HG03108 (cell line): ENCODE measurements around the gene EML1.

Source experiments
- ATAC-seq: cut with Tn5 transposase; IDR thresholded peaks from one replicate; pipeline ENCODE4 v1.9.1; 2021; ENCODE audit warnings: moderate library complexity; ENCODE audit not compliant: unreplicated experiment

The EML1 gene

DNA sequence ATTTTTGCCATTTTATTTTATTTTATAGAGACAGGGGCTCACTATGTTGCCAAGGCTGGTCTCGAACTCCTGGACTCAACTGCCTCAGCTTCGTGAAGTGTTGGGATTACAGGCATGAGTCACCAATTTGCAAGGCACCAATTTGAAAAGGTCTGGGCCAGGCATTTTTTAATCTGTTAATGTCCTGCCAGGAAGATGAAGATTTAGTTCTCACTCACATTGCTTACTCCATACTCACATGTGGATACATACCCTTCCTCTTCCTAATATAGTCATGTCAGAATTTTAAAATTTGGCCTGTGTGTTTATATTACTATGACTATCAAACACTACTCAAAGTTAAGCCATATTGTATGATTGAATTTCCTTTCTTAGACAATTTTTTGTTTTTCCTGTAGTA is 15.3 kb upstream of the EML1 start:
- no peak for ATAC-seq

DNA sequence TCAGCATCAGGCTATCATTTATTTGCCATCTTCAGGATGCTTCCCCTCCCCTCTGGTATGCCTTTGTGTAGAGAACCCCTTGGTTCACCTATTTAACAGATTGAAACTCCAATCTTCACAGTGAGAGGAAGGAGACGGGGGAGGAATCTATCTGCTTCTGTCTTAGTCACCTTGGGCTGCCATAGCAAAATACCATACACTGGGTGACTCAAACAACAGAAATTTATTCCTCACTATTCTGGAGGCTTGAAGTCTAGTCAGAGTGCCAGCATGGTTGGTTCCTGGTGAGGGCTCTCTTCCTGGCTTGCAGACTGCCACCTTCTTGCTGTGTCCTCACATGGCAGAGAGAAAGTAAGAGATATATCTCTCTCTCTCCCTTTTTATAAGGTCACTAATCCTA is 13.5 kb upstream of the EML1 start:
- ATAC-seq = no peak

- ATAC-seq = no peak
Measured at GRCh38 chr14:99780690-99781089, 12.5 kb upstream of the EML1 start.

- no peak for ATAC-seq
Measured at GRCh38 chr14:99781091-99781490, 12.1 kb upstream of the EML1 start.

DNA sequence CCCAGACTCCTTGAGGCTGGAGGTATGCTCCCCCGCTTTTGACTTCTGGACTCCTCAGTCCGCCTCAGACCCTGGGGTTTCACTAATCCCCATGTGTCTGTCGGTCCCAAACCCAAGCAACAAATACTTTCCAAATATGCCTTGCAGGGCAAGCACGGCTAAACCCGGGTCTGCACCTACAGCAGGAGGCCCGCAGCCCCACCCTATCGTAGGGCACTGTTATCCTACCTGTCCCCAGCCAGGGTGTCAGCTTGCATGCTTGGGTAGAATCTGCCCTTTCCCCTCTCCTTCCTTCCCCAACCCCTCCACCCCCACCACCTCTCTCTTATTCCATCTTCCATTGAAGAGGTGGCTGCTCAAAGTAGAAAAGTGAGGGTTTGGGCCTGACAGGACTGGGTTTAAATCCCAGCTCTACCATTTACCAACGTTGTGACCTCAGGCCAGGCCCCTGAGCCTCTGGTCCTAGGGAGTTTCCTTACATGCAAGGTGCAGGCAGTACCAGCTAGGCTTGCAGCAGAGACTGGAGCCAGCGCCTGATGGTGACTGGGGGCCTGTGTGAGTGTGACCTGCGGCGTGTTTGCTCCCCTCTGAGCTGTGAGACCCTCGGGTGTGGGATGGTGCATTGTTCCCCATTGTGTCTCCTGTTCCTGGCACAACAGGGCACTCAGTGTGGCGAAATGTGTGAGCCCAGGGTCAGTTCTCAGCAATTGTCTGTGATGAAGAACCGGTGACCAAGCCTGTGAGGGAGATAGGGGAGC is 11.2 kb upstream of the EML1 start:
- no peak for ATAC-seq

DNA sequence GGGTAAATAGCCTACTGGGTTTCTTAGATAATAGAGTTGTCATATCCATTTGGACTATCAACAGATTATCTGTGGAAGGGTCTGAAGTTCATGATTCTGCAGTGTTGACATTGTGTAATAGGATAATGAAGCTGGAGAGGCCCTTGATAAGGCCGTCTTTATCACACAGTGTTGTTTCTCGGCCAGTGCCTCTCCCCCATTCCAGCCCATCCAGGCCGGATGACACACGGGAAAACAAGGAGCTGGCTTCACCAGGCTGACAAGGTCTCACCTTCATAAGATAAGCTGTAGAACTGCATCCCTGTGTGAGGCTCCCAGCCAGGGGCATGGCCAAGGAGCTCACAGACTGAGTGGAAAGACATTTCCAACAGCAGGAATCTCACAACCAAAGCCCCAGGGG is 8.7 kb upstream of the EML1 start:
- no peak for ATAC-seq

DNA sequence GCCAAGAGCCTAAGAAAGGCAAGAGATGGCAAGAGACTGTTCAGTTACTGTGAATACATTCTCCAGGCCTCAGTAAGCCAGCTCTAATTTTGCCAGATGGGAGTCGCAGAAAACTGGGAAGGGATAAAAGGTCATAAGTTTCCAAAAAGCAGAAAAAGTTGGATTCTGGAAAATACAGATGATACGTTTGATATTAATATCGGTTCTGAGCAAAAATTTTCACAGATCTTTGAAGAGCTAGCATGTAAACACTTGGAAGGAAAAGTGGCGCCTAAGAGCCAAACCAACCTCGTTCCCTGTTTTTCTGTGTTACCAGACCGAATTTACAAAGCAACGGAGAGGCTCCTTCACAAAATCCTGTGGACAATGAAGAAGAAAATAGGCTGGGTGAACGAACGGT is 7.8 kb upstream of the EML1 start:
- no peak for ATAC-seq

- ATAC-seq = no peak
Measured at GRCh38 chr14:99786511-99786989, 6.7 kb upstream of the EML1 start.

DNA sequence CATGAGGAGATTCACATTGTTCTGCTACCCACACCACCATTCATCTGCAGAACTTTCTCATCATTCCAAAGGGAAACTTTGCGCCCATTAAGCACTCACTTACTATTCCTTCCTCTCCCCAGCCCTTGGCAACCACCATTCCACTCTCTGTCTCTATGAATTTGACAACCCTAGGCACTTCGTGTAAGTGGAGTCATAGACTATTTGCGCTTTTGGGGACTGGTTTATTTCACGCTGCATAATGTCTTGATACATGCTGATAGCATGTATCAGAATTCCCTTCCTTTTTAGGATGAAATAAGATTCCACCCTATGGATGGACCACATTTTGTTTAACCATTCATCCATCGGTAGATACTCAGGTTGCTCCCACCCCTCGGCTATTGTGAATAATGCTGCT is 4.5 kb upstream of the EML1 start:
- no peak for ATAC-seq

- ATAC-seq = no peak
Measured at GRCh38 chr14:99789581-99789980, 3.6 kb upstream of the EML1 start.

- no peak for ATAC-seq
Measured at GRCh38 chr14:99790201-99790977, 2.8 kb upstream of the EML1 start.

DNA sequence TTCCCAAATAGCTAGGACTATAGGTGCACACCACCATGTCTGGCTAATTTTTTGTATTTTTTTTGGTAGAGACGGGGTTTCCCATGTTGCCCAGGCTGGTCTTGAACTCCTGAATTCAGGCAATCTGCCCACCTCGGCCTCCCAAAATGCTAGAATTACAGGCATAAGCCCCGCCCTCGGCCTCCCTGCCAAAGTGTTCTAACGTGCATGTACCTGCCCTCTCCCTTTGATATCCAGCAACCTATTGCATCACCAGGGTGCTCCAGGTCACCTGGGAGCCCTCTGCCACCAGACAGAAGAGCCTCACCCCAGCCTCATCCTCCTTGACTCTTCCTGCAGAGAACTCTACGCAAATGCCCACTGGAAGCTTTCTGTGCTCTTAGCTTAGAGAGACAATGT is 2.2 kb upstream of the EML1 start:
- no peak for ATAC-seq

- no peak for ATAC-seq
Measured at GRCh38 chr14:99791476-99792209, 1.6 kb upstream of the EML1 start.

DNA sequence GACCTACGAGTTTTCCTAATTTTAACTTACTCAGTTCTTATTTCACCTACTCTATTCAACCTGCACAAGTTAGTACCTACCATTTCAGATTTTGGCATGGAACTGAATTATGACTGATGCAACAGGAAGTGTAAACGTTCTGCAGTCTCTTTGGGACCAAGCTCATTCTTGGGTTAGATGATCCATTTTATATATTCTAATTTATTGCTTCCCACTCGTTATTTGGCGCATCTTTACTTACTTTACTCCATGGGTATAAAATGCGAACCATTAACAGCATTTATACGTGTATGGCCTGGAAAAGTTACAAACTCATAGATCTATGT is 1.0 kb upstream of the EML1 start:
- ATAC-seq = no peak

DNA sequence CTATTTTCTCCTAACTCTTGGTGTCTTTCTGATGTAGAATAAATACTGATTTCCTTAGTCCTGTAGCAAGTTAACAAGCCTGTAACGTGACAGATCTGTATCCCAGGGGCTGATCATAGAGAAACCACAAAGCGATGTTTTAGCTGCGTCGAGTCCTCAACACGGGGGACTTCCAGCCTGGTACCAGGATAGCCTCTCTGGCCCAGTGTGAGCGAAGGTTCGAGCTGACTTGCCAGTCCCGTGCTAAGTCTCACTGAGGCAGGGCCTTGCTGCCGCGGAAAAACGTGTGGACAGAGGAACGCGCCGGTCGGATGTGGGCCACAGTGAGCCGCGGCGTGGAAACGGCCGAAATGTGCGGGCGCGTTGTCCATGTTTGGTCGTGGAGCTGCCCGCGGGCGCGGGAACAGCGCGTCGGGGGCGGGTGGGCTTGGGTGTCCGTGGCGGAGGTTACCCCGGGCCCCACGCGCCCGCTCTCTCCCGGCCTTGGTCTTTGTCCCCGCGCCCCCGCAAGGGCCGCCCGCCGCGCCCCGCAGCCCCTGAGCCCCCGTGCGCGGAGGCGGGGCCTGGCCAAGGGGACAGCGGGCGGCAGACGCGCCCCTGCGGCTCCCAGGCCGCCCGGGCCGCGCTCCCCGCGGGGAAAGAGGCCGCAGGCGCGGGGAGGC is 531 bp upstream of the EML1 start:
- ATAC-seq = no peak

DNA sequence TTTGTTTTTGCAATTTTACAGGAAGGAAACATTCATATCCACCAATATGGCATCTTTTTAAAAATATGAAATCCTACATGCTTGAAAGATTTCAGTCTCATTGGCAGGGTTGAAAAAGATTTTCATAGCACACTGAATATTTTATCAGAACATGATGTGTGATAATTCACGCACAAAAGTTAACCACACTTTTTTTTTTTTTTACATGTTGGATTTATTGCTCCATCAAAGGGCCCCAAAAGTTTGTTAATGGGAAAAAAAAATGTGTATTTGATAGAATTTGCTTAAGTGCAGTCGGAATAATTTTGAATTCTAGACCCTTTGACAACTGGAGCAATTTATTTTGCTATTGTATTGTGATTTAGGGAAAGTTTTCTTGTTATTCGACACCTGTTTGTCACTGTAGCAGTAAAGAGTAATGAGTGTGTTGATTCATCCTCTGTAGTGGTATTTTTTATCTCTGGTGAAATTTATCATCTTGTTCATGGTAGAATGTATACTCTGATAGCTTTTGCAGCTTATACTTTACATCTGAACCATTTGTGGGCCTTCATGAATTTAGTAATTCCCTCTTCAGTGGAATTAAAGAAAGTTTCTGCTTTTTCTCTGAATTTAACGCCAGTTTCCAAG is 1.1 kb downstream of the EML1 start:
- no peak for ATAC-seq

GRCh38 chr14:99795046-99795445 is 1.8 kb downstream of the EML1 start:
- no peak for ATAC-seq

DNA sequence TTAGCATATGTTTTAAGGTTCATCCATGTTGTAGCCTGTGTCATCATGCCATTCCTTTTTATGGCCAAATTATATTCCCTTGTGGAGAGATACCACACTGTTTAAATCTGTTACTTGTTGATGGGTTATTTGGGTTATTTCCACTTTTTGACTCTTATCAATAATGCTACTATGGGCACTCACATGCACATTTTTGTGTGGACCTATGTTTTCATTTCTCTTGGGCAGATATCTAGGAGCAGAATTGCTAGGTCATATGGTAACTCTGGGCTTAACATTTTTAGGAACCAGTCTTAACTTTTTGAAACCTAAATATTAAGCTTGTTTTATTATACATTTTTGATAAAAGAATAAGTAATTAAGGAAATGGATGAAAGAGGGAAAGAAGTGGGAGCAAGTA is 4.0 kb downstream of the EML1 start:
- ATAC-seq = no peak

- ATAC-seq = no peak
Measured at GRCh38 chr14:99800781-99801180, 7.6 kb downstream of the EML1 start.

- no peak for ATAC-seq
Measured at GRCh38 chr14:99802301-99803105, 9.3 kb downstream of the EML1 start.
